WTC11 (cell line): ENCODE data around the gene CD93. TPM values are rescaled to one million over a fixed set of nuclear protein-coding genes. Genes with fewer than 3 reads are reported as not detected.

Experiments
- ATAC-seq: fragments of 200-7000 bp; cut with Tn5 transposase; 2 replicates; pipeline ENCODE4 v1.10.0; 2021; ENCODE audit warnings: mild to moderate bottlenecking, moderate library complexity
- CTCF ChIA-PET: fragments of 300-600 bp; sonication (Branson Sonifier 250); formaldehyde crosslinking; loops from one replicate; lab custom pipeline; 2021; ENCODE audit warnings: antibody characterized with exemption; lab: Charles Lee
- POLR2A ChIA-PET: fragments of 350-600 bp; sonication (Branson Sonifier 250); formaldehyde crosslinking; loops from one replicate; lab custom pipeline; 2021; ENCODE audit warnings: antibody characterized with exemption; lab: Charles Lee
- DNase-seq: peaks from one replicate; pipeline ENCODE4 v3.0.0; 2021; ENCODE audit warnings: low spot score
- H3K27ac Mint-ChIP-seq: 2 replicates; pipeline ENCODE4 v1.8.0; 2021; ENCODE audit warnings: mixed read lengths
- H3K27me3 Mint-ChIP-seq: 2 replicates; pipeline ENCODE4 v1.8.0; 2021; ENCODE audit warnings: low read depth, mild to moderate bottlenecking, moderate library complexity, mixed read lengths
- H3K36me3 Mint-ChIP-seq: 2 replicates; pipeline ENCODE4 v1.8.0; 2021; ENCODE audit warnings: mixed read lengths
- H3K4me1 Mint-ChIP-seq: 2 replicates; pipeline ENCODE4 v1.8.0; 2022; ENCODE audit warnings: mixed read lengths
- H3K4me3 Mint-ChIP-seq: 2 replicates; pipeline ENCODE4 v1.8.0; 2021; ENCODE audit warnings: mild to moderate bottlenecking, moderate library complexity, mixed read lengths
- H3K9me3 Mint-ChIP-seq: 2 replicates; pipeline ENCODE4 v1.8.0; 2021; ENCODE audit warnings: mixed read lengths
- CREM ChIP-seq: sonication (generic); formaldehyde crosslinking; IDR thresholded peaks from 2 replicates; pipeline ENCODE4 v1.8.1; 2022; ENCODE audit warnings: mild to moderate bottlenecking, missing genetic modification reagents, moderate library complexity
- ESRRA ChIP-seq: sonication (generic); formaldehyde crosslinking; IDR thresholded peaks from 2 replicates; pipeline ENCODE4 v1.8.1; 2022; ENCODE audit warnings: mild to moderate bottlenecking, missing genetic modification reagents, borderline replicate concordance
- ETV6 ChIP-seq: sonication (generic); formaldehyde crosslinking; IDR thresholded peaks from 2 replicates; pipeline ENCODE4 v1.8.1; 2022; ENCODE audit warnings: mild to moderate bottlenecking, missing genetic modification reagents
- FOXJ3 ChIP-seq: sonication (generic); formaldehyde crosslinking; IDR thresholded peaks from 2 replicates; pipeline ENCODE4 v1.9.0; 2021; ENCODE audit warnings: missing genetic modification reagents, mild to moderate bottlenecking, borderline replicate concordance
- KAT7 ChIP-seq: sonication (generic); formaldehyde crosslinking; IDR thresholded peaks from 2 replicates; pipeline ENCODE4 v1.8.1; 2023; ENCODE audit warnings: missing genetic modification reagents, mild to moderate bottlenecking, borderline replicate concordance
- NFE2L1 ChIP-seq: sonication (generic); formaldehyde crosslinking; IDR thresholded peaks from 2 replicates; pipeline ENCODE4 v1.8.1; 2023; ENCODE audit warnings: missing genetic modification reagents
- NR2C2 ChIP-seq: sonication (generic); formaldehyde crosslinking; IDR thresholded peaks from 2 replicates; pipeline ENCODE4 v1.8.0; 2022; ENCODE audit warnings: mild to moderate bottlenecking, missing genetic modification reagents
- PRRX2 ChIP-seq: fragments of 250-450 bp; sonication (Bioruptor Pico); IDR thresholded peaks from 2 replicates; pipeline ENCODE4 v1.8.0; 2021; ENCODE audit warnings: mild to moderate bottlenecking
- SOX15 ChIP-seq: fragments of 250-450 bp; sonication (Bioruptor Pico); IDR thresholded peaks from 2 replicates; pipeline ENCODE4 v1.9.0; 2021; ENCODE audit warnings: mild to moderate bottlenecking
- ZNF121 ChIP-seq: sonication (generic); formaldehyde crosslinking; IDR thresholded peaks from 2 replicates; pipeline ENCODE4 v1.8.0; 2023; ENCODE audit warnings: missing genetic modification reagents
- ZNF263 ChIP-seq: sonication (generic); formaldehyde crosslinking; IDR thresholded peaks from 2 replicates; pipeline ENCODE4 v1.8.1; 2022; ENCODE audit warnings: low read depth, mild to moderate bottlenecking, moderate library complexity, missing genetic modification reagents
- total RNA-seq: library from RNA; stranded (reverse); gene quantifications from 3 replicates; pipeline ENCODE4 v1.2.3, GENCODE V29; 2021
- TF ChIP-seq, protein P1 (sequence below): sonication (generic); formaldehyde crosslinking; IDR thresholded peaks from 2 replicates; pipeline ENCODE4 v1.8.1; 2022; ENCODE audit warnings: low read depth, mild to moderate bottlenecking, moderate library complexity, missing genetic modification reagents, borderline replicate concordance
- TF ChIP-seq, protein P2 (sequence below): sonication (generic); formaldehyde crosslinking; IDR thresholded peaks from 2 replicates; pipeline ENCODE4 v1.8.0; 2023; ENCODE audit warnings: missing genetic modification reagents, mild to moderate bottlenecking, borderline replicate concordance
- TF ChIP-seq, protein P3 (sequence below): sonication (generic); formaldehyde crosslinking; IDR thresholded peaks from 2 replicates; pipeline ENCODE4 v1.8.1; 2022; ENCODE audit warnings: missing genetic modification reagents, borderline replicate concordance
- TF ChIP-seq, protein P4 (sequence below): fragments of 250-450 bp; sonication (Bioruptor Pico); IDR thresholded peaks from 2 replicates; pipeline ENCODE4 v1.9.0; 2021; ENCODE audit warnings: moderate library complexity, mild to moderate bottlenecking, inconsistent platforms, borderline replicate concordance
- TF ChIP-seq, protein P5 (sequence below): sonication (generic); formaldehyde crosslinking; conservative IDR thresholded peaks from 2 replicates; pipeline ENCODE4 v1.8.1; 2023; ENCODE audit warnings: mild to moderate bottlenecking, low read depth, missing genetic modification reagents, moderate library complexity
- TF ChIP-seq, protein P6 (sequence below): sonication (generic); formaldehyde crosslinking; IDR thresholded peaks from 2 replicates; pipeline ENCODE4 v1.8.0; 2022; ENCODE audit warnings: mild to moderate bottlenecking, missing genetic modification reagents

Gene CD93
- total RNA-seq, 1 experiment from 2014 or later, result 0.09 TPM

DNA sequence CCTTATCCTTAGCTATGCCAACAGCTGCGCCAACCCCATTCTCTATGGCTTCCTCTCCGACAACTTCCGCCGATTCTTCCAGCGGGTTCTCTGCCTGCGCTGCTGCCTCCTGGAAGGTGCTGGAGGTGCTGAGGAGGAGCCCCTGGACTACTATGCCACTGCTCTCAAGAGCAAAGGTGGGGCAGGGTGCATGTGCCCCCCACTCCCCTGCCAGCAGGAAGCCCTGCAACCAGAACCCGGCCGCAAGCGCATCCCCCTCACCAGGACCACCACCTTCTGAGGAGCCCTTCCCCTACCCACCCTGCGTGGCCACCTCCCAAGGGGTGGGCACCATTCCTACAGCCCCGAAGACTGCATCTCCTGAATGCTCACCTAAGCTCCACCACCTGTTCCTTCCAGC is 49.8 kb downstream of the CD93 start:
- H3K4me1 Mint-ChIP-seq, result peaks cover 19% of the 10 kb centered on the region
- no peak for ATAC-seq
- peak overlapping the region; percentile 25 for H3K4me3 Mint-ChIP-seq
- no peaks in the 10 kb centered on the region; the same call in 1 of the 2 replicates for H3K36me3 Mint-ChIP-seq
- POLR2A ChIA-PET, result interaction anchor here (0.6 kb wide), 1 partner anchor 280 kb away, joined by 3 read pairs; no protein-coding TSS in a partner anchor
- no peak for TF ChIP-seq SOX15 (CRISPR knock-in tag)
- TF ChIP-seq, protein P1, sequence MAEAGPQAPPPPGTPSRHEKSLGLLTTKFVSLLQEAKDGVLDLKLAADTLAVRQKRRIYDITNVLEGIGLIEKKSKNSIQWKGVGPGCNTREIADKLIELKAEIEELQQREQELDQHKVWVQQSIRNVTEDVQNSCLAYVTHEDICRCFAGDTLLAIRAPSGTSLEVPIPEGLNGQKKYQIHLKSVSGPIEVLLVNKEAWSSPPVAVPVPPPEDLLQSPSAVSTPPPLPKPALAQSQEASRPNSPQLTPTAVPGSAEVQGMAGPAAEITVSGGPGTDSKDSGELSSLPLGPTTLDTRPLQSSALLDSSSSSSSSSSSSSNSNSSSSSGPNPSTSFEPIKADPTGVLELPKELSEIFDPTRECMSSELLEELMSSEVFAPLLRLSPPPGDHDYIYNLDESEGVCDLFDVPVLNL, result no peak
- TF ChIP-seq, all 79 proteins: peak for 0
- CTCF ChIA-PET, result interaction anchor here (1.4 to 2.9 kb wide), 2 partner anchors 13 kb away, joined by 3 to 25 read pairs; partner anchors contain the start of gene THBD
- DNase-seq, result no peak
- Mint-ChIP-seq H3K9me3 (peaks cover 3% of the 10 kb centered on the region; the same call in 1 of the 2 replicates), H3K27me3 (peaks cover 87% of the 10 kb centered on the region), H3K27ac (no peak overlapping the region)

DNA sequence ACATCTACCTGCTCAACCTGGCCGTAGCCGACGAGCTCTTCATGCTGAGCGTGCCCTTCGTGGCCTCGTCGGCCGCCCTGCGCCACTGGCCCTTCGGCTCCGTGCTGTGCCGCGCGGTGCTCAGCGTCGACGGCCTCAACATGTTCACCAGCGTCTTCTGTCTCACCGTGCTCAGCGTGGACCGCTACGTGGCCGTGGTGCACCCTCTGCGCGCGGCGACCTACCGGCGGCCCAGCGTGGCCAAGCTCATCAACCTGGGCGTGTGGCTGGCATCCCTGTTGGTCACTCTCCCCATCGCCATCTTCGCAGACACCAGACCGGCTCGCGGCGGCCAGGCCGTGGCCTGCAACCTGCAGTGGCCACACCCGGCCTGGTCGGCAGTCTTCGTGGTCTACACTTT is 50.4 kb downstream of the CD93 start:
- ChIA-PET POLR2A (no interaction called here), CTCF (interaction anchor here (1.2 to 2.9 kb wide), 5 partner anchors 11 to 344 kb away, joined by 3 to 25 read pairs (median 7); partner anchors contain the start of gene THBD)
- TF ChIP-seq, protein P2, sequence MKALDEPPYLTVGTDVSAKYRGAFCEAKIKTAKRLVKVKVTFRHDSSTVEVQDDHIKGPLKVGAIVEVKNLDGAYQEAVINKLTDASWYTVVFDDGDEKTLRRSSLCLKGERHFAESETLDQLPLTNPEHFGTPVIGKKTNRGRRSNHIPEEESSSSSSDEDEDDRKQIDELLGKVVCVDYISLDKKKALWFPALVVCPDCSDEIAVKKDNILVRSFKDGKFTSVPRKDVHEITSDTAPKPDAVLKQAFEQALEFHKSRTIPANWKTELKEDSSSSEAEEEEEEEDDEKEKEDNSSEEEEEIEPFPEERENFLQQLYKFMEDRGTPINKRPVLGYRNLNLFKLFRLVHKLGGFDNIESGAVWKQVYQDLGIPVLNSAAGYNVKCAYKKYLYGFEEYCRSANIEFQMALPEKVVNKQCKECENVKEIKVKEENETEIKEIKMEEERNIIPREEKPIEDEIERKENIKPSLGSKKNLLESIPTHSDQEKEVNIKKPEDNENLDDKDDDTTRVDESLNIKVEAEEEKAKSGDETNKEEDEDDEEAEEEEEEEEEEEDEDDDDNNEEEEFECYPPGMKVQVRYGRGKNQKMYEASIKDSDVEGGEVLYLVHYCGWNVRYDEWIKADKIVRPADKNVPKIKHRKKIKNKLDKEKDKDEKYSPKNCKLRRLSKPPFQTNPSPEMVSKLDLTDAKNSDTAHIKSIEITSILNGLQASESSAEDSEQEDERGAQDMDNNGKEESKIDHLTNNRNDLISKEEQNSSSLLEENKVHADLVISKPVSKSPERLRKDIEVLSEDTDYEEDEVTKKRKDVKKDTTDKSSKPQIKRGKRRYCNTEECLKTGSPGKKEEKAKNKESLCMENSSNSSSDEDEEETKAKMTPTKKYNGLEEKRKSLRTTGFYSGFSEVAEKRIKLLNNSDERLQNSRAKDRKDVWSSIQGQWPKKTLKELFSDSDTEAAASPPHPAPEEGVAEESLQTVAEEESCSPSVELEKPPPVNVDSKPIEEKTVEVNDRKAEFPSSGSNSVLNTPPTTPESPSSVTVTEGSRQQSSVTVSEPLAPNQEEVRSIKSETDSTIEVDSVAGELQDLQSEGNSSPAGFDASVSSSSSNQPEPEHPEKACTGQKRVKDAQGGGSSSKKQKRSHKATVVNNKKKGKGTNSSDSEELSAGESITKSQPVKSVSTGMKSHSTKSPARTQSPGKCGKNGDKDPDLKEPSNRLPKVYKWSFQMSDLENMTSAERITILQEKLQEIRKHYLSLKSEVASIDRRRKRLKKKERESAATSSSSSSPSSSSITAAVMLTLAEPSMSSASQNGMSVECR (CRISPR knock-in tag), result no peak
- TF ChIP-seq, protein P3, sequence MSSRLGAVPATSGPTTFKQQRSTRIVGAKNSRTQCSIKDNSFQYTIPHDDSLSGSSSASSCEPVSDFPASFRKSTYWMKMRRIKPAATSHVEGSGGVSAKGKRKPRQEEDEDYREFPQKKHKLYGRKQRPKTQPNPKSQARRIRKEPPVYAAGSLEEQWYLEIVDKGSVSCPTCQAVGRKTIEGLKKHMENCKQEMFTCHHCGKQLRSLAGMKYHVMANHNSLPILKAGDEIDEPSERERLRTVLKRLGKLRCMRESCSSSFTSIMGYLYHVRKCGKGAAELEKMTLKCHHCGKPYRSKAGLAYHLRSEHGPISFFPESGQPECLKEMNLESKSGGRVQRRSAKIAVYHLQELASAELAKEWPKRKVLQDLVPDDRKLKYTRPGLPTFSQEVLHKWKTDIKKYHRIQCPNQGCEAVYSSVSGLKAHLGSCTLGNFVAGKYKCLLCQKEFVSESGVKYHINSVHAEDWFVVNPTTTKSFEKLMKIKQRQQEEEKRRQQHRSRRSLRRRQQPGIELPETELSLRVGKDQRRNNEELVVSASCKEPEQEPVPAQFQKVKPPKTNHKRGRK (CRISPR knock-in tag), result no peak
- TF ChIP-seq FOXJ3 (CRISPR knock-in tag) (no peak), NR2C2 (CRISPR knock-in tag) (no peak), ESRRA (CRISPR knock-in tag) (no peak), NFE2L1 (CRISPR knock-in tag) (no peak), ZNF121 (CRISPR knock-in tag) (no peak), KAT7 (no peak)
- TF ChIP-seq, protein P4, sequence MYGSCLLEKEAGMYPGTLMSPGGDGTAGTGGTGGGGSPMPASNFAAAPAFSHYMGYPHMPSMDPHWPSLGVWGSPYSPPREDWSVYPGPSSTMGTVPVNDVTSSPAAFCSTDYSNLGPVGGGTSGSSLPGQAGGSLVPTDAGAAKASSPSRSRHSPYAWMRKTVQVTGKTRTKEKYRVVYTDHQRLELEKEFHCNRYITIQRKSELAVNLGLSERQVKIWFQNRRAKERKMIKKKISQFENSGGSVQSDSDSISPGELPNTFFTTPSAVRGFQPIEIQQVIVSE (CRISPR knock-in tag), result no peak
- H3K27me3 Mint-ChIP-seq, result peaks cover 82% of the 10 kb centered on the region
- DNase-seq (no peak), ATAC-seq (no peak)
- peaks cover 2% of the 10 kb centered on the region; the same call in 1 of the 2 replicates for H3K9me3 Mint-ChIP-seq
- peaks cover 13% of the 10 kb centered on the region for H3K4me1 Mint-ChIP-seq
- no peak overlapping the region for H3K27ac Mint-ChIP-seq
- H3K4me3 Mint-ChIP-seq, result peak overlapping the region; percentile 47
- no peaks in the 10 kb centered on the region; the same call in 1 of the 2 replicates for H3K36me3 Mint-ChIP-seq

DNA sequence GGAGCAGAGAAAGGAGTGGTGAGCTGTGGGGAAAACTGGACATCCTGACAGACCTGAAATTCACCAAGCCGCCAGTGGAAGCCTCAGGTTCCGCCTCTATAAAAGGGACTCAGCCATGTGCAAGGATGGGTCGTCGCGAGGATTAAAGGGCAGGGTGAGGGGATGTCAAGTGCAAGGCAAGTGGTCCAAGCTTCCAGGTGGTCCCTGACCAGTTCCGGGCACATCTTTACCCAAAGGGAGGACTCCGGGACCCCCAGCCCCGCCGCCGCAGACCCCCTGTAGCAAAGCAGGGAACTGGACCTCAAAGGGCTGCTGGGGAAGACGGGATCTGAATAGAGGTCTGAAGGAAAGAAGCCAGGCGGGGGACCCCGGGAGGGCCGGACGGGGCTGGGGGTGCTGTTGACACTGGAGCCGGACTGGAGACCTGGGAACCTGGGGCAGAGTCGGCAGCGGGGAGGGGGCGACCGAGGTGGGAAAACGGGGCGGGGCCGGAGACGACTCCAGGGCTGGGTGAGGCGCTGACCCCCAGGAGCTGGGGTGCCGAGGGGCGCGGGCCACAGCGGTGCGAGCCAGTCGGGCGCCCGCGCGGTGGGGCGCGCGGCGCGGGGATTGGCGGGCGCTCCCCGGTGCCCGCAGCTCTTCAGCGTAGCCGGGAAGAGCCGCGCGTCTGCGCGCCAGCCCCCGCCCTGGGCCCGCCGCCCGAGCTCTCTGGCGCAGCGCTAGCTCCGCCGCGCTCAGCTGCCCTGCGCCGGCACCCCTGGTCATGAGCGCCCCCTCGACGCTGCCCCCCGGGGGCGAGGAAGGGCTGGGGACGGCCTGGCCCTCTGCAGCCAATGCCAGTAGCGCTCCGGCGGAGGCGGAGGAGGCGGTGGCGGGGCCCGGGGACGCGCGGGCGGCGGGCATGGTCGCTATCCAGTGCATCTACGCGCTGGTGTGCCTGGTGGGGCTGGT is 51.1 kb downstream of the CD93 start, which contains the start of gene SSTR4:
Gene SSTR4 (plus strand): TSS at position 592 of the 951 bp plus-strand sequence. CDS start 172 bp downstream, at position 764.
- Mint-ChIP-seq H3K4me1 (peaks cover 7% of the 10 kb centered on the region), H3K27ac (no peak within 1 kb of the TSS), H3K9me3 (no peaks in the 10 kb centered on the region), H3K4me3 (peak within 1 kb of the TSS; percentile 48), H3K36me3 (no peaks in the 10 kb centered on the region), H3K27me3 (peaks cover 75% of the 10 kb centered on the region)
- POLR2A ChIA-PET, result no interaction called here
- ATAC-seq (peak; percentile 84), DNase-seq (no peak)
- CTCF ChIA-PET, result interaction anchor here (0.6 to 2.9 kb wide), 8 partner anchors 10 to 729 kb away, joined by 3 to 25 read pairs (median 4); partner anchors contain the start of gene THBD
- no peak for TF ChIP-seq ZNF263 (CRISPR knock-in tag)
- TF ChIP-seq, protein P5, sequence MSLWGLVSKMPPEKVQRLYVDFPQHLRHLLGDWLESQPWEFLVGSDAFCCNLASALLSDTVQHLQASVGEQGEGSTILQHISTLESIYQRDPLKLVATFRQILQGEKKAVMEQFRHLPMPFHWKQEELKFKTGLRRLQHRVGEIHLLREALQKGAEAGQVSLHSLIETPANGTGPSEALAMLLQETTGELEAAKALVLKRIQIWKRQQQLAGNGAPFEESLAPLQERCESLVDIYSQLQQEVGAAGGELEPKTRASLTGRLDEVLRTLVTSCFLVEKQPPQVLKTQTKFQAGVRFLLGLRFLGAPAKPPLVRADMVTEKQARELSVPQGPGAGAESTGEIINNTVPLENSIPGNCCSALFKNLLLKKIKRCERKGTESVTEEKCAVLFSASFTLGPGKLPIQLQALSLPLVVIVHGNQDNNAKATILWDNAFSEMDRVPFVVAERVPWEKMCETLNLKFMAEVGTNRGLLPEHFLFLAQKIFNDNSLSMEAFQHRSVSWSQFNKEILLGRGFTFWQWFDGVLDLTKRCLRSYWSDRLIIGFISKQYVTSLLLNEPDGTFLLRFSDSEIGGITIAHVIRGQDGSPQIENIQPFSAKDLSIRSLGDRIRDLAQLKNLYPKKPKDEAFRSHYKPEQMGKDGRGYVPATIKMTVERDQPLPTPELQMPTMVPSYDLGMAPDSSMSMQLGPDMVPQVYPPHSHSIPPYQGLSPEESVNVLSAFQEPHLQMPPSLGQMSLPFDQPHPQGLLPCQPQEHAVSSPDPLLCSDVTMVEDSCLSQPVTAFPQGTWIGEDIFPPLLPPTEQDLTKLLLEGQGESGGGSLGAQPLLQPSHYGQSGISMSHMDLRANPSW (CRISPR knock-in tag), result no peak
- 0 out of 2 replicates have a peak, but pooled peaks have one; percentile 21 for TF ChIP-seq ETV6 (CRISPR knock-in tag)
- no peak for TF ChIP-seq FOXJ3 (CRISPR knock-in tag)
- no peak for TF ChIP-seq PRRX2 (CRISPR knock-in tag)
- TF ChIP-seq, protein P6, sequence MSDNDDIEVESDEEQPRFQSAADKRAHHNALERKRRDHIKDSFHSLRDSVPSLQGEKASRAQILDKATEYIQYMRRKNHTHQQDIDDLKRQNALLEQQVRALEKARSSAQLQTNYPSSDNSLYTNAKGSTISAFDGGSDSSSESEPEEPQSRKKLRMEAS (CRISPR knock-in tag), result peak; percentile 27; the same call in 1 of the 2 replicates
- no peak for TF ChIP-seq CREM (CRISPR knock-in tag)
- TF ChIP-seq, protein P4 (CRISPR knock-in tag), result no peak
